COLO668 (cell line): ENCODE data around the gene LGALS1.
A peak's percentile ranks its signal among the peaks of the same experiment; 100 is the strongest.

ENCODE experiments used
- DNase-seq: peaks from one replicate; lab custom pipeline; 2025; ENCODE audit not compliant: unreplicated experiment; lab: John Stamatoyannopoulos, UW

The LGALS1 gene

GRCh38 chr22:37661160-37661924 lies 14.1 kb upstream of the LGALS1 start:
- peak; percentile 57 for DNase-seq

GRCh38 chr22:37662039-37662438 lies 13.4 kb upstream of the LGALS1 start:
- DNase-seq: no peak

- no peak for DNase-seq
These were observed 11.8 kb upstream of the LGALS1 start for GRCh38 chr22:37663521-37664140.

- no peak for DNase-seq
These were observed 11.0 kb upstream of the LGALS1 start for GRCh38 chr22:37664249-37665101.

DNA sequence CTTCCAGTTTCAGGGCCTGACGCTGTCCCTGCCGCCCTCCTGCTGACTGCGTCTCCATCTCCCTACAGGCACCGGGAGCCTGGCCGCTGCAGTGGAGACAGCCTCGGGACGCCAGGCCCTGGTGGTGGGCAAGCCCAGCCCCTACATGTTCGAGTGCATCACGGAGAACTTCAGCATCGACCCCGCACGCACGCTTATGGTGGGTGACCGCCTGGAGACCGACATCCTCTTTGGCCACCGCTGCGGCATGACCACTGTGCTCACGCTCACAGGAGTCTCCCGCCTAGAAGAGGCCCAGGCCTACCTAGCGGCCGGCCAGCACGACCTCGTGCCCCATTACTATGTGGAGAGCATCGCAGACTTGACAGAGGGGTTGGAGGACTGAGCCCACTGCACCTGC lies 9.9 kb upstream of the LGALS1 start:
- no peak for DNase-seq

- no peak for DNase-seq
These were observed 5.8 kb upstream of the LGALS1 start for GRCh38 chr22:37669586-37669985.

- DNase-seq: no peak
These were observed 3.1 kb upstream of the LGALS1 start for GRCh38 chr22:37672206-37672919.

DNA sequence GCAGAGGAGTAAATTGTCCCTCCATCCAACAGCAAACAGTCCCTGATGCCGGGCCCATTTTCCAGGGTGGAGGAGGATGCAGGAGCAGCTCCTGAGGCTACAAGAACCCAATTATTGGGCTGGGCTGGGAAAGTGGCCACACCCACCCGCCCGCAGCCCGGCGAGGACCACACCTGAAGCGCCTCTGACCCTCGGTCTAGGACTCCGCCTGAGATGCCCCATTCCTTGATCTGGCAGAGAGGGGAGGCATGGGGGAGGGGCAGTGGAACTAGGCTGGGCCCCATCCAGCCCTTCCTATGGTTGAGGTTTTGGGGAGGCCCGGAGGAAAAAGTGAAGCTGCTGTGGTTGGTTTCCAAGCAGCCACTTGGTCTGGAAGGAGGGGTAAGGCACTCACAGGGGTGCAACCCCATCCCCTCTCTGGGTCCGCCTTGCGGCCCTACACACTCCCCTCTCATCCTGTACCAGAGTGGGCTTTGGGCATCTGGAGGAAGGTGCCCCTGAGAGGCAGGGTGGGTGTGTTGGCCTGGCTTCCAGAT lies 2.4 kb upstream of the LGALS1 start:
- DNase-seq: no peak

GRCh38 chr22:37674248-37674647 lies 1.2 kb upstream of the LGALS1 start:
- no peak for DNase-seq

DNA sequence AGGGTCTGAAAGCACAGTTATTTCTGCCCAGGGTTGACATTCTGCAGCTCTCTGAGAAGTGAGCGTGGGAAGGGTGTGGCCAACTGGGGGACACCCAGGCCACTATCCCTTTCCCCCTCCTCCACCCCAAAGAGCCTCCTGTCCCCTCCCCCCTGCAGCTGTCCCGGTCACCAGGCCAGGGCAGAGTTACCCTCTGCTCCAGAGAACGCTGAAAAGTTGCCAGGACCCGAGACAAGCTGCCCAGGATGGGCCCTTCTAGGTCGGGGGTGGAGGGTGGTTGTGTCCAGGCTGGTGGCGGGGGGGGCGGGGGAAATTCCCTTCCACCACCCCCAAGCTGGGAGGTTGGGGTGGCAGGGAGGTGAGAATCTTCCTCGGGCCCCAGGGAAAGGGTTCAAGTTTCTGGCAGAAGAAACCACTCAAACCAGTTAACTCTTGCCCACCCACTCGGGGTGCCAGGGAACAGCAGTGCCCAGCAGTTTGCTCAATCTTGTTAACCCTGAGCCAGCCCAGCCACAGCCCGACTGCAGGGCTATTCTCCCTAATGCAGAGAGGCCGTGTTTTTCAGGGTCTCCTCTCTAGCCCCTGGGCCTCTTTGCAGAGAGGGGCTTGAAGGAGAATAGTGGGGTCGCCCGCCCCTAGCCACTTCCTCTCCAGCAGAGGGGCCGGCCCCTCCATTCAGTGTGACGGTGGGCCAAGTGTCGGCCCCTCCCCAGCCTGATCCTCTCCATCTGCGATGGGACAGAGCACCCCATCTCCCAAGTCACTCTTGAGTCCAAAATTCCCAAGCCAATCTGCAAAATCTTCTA lies 697 bp downstream of the LGALS1 start:
- no peak for DNase-seq

DNA sequence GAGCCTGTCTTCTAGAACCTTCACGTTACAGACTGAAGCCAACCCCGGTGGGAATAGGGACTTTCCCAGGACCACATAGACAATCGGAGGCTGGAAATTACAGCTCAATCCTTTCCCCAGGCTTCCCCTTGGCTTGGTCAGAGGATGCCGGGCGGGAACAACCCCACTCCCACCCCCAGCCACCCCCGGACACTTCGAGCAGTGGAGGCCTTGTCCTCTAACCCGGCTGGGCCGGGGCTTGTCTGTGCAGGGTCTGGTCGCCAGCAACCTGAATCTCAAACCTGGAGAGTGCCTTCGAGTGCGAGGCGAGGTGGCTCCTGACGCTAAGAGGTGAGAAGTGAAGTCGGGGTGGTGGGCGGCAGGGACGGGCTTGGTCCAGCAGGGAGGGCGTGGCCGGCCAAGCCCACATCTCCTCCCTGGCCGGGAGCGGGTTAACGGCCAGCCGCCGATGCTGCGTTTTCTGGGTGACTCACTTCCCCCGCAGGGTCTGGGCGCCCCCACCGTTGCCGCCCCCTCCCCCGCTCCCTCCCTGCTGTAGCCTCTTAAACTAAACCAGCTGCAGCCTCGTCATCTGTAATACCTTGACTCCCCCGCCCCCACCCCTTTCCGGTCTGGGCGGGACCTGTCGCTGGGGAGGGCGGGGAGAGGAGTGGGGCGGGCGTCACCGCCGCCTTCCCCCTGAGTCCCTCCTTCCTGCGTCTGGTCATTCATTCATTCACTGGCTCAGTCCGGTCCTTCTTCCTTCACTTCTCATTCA lies 1.5 kb downstream of the LGALS1 start:
- peak; percentile 86 for DNase-seq

GRCh38 chr22:37677493-37677974 lies 2.1 kb downstream of the LGALS1 start:
- DNase-seq: no peak

- no peak for DNase-seq
These were observed 2.9 kb downstream of the LGALS1 start for GRCh38 chr22:37678372-37678771.

DNA sequence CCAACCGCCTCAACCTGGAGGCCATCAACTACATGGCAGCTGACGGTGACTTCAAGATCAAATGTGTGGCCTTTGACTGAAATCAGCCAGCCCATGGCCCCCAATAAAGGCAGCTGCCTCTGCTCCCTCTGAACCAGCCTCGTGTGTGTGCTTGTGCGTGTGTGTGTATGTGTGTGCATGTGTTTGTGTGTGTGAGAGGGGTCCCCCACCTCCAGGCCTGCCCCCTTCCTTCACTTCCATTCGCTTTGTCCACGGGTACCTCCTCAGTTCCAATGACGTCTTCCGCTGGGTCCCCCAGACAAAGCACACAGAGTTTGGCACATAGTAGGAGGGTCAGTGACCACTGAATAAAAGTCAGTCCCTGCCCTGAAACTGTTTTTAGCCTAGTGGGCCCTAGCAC lies 4.2 kb downstream of the LGALS1 start:
- no peak for DNase-seq

GRCh38 chr22:37680191-37680851 lies 4.9 kb downstream of the LGALS1 start:
- no peak for DNase-seq

DNA sequence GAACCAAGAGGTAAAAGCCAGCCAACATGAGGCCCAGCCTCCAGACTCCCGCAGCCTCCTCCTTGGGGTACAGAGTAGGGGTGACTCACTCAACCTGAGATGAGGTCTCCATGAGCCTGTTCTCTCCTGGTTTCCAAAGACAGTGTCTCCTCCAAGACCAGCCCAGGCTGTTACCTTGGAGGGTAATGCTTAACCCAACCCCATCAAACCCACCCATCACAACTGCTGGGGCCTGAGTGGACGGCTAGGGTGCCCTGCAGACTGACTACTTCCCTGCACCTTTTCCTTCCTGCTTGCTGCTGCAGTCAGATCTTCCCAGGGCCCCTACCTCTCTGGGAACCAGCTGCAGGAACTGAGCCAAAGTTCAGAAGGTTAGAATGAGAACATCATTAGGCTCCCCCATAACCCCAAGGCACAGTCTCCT lies 5.6 kb downstream of the LGALS1 start:
- no peak for DNase-seq

DNA sequence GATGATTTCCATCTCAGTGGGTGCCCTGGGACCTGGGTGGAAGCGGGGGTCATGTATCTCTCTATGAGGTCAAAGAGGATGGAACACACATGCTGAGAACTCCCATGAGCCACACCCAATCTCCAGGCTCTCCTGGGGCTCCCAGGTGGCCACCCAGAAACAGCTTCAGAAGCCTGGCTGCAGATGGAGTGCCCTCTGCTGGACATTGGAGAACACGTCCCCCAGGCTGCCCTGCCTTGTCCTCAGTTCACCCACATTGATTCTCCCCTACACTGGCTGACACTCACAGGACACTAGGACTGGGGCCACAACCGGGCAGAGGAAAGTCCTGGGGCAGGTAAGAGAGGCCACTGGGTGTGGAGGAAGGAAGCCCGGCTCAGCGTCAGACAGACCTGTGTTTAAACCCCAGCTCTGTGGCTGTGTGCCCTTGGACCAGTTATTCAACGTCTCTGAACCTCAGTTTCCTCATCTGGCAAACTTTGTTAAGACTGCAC lies 6.2 kb downstream of the LGALS1 start:
- DNase-seq: peak; percentile 71

GRCh38 chr22:37684803-37685615 lies 9.6 kb downstream of the LGALS1 start:
- no peak for DNase-seq
